ENCODE data around the gene TRAF7. TPM values are rescaled to one million over a fixed set of nuclear protein-coding genes. Genes with fewer than 3 reads are reported as not detected.

Gene TRAF7
- total RNA-seq, 4 donors from 2014 or later = 15.3 to 97.1 (median 51.7) TPM

GRCh38 chr16:2206780-2207433 is 51.3 kb downstream of the TRAF7 start:
- Histone ChIP-seq H3K4me1 (peaks cover 0 to 3% of the 10 kb centered on the region in 2 donors), H3K9me3 (no peaks in the 10 kb centered on the region), H3K36me3 (no peaks in the 10 kb centered on the region), H3K27ac (no peak overlapping the region), H3K4me3 (no peak overlapping the region), H3K27me3 (no peaks in the 10 kb centered on the region)
- intact Hi-C loops (cut with DNase I; ENCODE audit: low total_unique reads) = no loop called here
- TF ChIP-seq POLR2A (IDR thresholded peaks at IDR 0.05) = no peak
- TF ChIP-seq CTCF (IDR thresholded peaks at IDR 0.05) = no peak
- no peak for DNase-seq

- H3K9me3 ChIP-seq = no peaks in the 10 kb centered on the region
- H3K27ac ChIP-seq = no peak overlapping the region
- no peak for TF ChIP-seq CTCF (IDR thresholded peaks at IDR 0.05)
- no peak for TF ChIP-seq POLR2A (IDR thresholded peaks at IDR 0.05)
- no peaks in the 10 kb centered on the region for H3K27me3 ChIP-seq
- H3K4me3 ChIP-seq = no peak overlapping the region
- H3K36me3 ChIP-seq = no peaks in the 10 kb centered on the region
- peaks cover 0 to 3% of the 10 kb centered on the region in 2 donors for H3K4me1 ChIP-seq
- intact Hi-C loops (cut with DNase I; ENCODE audit: low total_unique reads) = no loop called here
- no peak for DNase-seq
Measured at GRCh38 chr16:2207872-2208271, 52.3 kb downstream of the TRAF7 start.

GRCh38 chr16:2208308-2208707 is 52.7 kb downstream of the TRAF7 start:
- no peaks in the 10 kb centered on the region for H3K36me3 ChIP-seq
- intact Hi-C loops (cut with DNase I; ENCODE audit: low total_unique reads) = no loop called here
- H3K9me3 ChIP-seq = no peaks in the 10 kb centered on the region
- H3K4me1 ChIP-seq = peaks cover 0 to 5% of the 10 kb centered on the region in 2 donors
- no peak overlapping the region for H3K4me3 ChIP-seq
- H3K27me3 ChIP-seq = no peaks in the 10 kb centered on the region
- no peak for DNase-seq
- TF ChIP-seq POLR2A (IDR thresholded peaks at IDR 0.05) (no peak), CTCF (IDR thresholded peaks at IDR 0.05) (no peak)
- H3K27ac ChIP-seq = no peak overlapping the region

- no peak for TF ChIP-seq CTCF (IDR thresholded peaks at IDR 0.05)
- H3K27ac ChIP-seq = no peak overlapping the region
- no peaks in the 10 kb centered on the region for H3K9me3 ChIP-seq
- intact Hi-C loops (cut with DNase I; ENCODE audit: low total_unique reads) = no loop called here
- no peaks in the 10 kb centered on the region for H3K27me3 ChIP-seq
- peaks cover 0 to 10% of the 10 kb centered on the region in 2 donors for H3K4me1 ChIP-seq
- DNase-seq = no peak
- no peak overlapping the region for H3K4me3 ChIP-seq
- H3K36me3 ChIP-seq = no peaks in the 10 kb centered on the region
Measured at GRCh38 chr16:2208772-2209171, 53.2 kb downstream of the TRAF7 start.

- Histone ChIP-seq H3K36me3 (no peaks in the 10 kb centered on the region), H3K9me3 (no peaks in the 10 kb centered on the region), H3K4me1 (peaks cover 0 to 15% of the 10 kb centered on the region in 2 donors), H3K27me3 (no peaks in the 10 kb centered on the region), H3K4me3 (no peak overlapping the region), H3K27ac (no peak overlapping the region)
- intact Hi-C loops (cut with DNase I; ENCODE audit: low total_unique reads) = loop anchor here (10.0 kb wide), 1 partner anchor 55 kb away; the partner anchor contains the start of gene TRAF7
- TF ChIP-seq POLR2A (IDR thresholded peaks at IDR 0.05) = no peak
- TF ChIP-seq CTCF (IDR thresholded peaks at IDR 0.05) = no peak
- DNase-seq = no peak
Measured at GRCh38 chr16:2209258-2210008, 53.9 kb downstream of the TRAF7 start.
